ENCODE data around the gene PTPA.

DNA sequence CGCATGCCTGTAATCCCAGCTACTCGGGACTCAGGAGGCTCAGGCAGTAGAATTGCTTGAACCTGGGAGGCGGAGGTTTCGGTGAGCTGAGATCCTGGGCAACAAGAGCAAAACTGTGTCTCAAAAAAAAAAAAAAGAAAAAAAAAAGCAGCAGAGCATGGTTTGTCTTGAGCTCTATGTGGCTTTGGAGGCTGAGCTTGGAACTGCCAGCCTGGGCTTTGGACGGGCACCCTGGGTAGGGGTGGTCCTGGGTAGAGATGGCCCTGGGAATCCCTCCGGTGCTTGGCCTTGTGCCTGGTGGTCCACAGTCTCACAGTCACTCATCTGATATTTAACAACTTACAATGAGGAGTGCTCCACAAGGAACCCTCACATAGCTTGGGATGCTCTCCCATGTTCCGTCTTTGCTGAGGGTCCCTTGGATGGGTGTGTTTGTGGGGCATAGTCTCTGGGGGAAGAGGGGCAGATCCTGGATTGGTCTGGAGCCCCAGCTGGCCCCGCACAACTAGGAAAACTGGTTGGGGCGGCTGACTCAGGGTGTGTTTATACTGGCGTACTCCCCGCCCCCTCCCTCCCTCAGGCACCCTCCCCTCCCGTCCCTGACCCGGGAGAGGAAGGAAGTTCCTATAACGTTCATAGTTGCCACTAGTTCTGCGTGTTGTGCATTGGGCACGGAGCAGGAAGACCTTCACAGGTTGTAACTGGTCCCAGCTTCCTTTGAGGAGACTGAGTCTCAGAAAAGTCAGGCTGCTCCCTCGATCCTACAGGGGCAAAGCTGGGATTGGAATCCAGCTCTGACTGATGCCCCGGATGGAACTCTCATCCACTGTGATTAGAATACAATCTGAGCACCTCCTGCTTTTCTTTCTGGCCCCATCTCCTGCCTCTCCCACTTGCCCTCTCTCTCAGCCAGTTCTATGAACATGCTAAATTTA, 55.7 kb downstream of the PTPA start:
- TF ChIP-seq POLR2AphosphoS5 (IDR thresholded peaks at IDR 0.05; ENCODE audit: low read depth, low read length) (no peak), POLR2A (IDR thresholded peaks at IDR 0.05; ENCODE audit: low read depth, low read length) (no peak)
